Activated naive CD4-positive, alpha-beta T cell (primary cell): ENCODE results near the gene ADGRB3.
"Not testable (repeated sequence)": the region's sequence is repeated elsewhere in the genome, so short reads cannot be mapped to it uniquely, and the experiment has no call there.

Source experiments
- DNase-seq, 4 experiments: peaks; one replicate each; lab custom pipeline; 2025; lab: John Stamatoyannopoulos, UW

The ADGRB3 gene

GRCh38 chr6:69263297-69263696 lies 628.2 kb downstream of the ADGRB3 start:
- no peak for DNase-seq

- DNase-seq, result no peak
Measured at GRCh38 chr6:69265090-69265489, 630.0 kb downstream of the ADGRB3 start.

GRCh38 chr6:69265706-69266105 lies 630.6 kb downstream of the ADGRB3 start:
- DNase-seq, result no peak

GRCh38 chr6:69276204-69276603 lies 641.1 kb downstream of the ADGRB3 start:
- no peak for DNase-seq

- DNase-seq, result no peak
Measured at GRCh38 chr6:69279805-69280204, 644.7 kb downstream of the ADGRB3 start.

GRCh38 chr6:69280858-69281257 lies 645.8 kb downstream of the ADGRB3 start:
- no peak for DNase-seq

- DNase-seq, result no peak
Measured at GRCh38 chr6:69284176-69284730, 649.2 kb downstream of the ADGRB3 start.

GRCh38 chr6:69285054-69285453 lies 650.0 kb downstream of the ADGRB3 start:
- no peak for DNase-seq

- no peak for DNase-seq
Measured at GRCh38 chr6:69286331-69286730, 651.2 kb downstream of the ADGRB3 start.

- DNase-seq, result not testable (repeated sequence)
Measured at GRCh38 chr6:69288198-69288597, 653.1 kb downstream of the ADGRB3 start.

- no peak for DNase-seq
Measured at GRCh38 chr6:69289689-69290495, 654.8 kb downstream of the ADGRB3 start.

- DNase-seq, result no peak
Measured at GRCh38 chr6:69293471-69293870, 658.4 kb downstream of the ADGRB3 start.

- DNase-seq, result no peak
Measured at GRCh38 chr6:69294407-69294806, 659.3 kb downstream of the ADGRB3 start.

- no peak for DNase-seq
Measured at GRCh38 chr6:69294862-69295261, 659.8 kb downstream of the ADGRB3 start.

- DNase-seq, result no peak
Measured at GRCh38 chr6:69303382-69303781, 668.3 kb downstream of the ADGRB3 start.

GRCh38 chr6:69305456-69305855 lies 670.4 kb downstream of the ADGRB3 start:
- DNase-seq, result no peak

- DNase-seq, result no peak
Measured at GRCh38 chr6:69308584-69308983, 673.5 kb downstream of the ADGRB3 start.

- no peak for DNase-seq
Measured at GRCh38 chr6:69311888-69312287, 676.8 kb downstream of the ADGRB3 start.

- no peak for DNase-seq
Measured at GRCh38 chr6:69314001-69314400, 678.9 kb downstream of the ADGRB3 start.

GRCh38 chr6:69314531-69314930 lies 679.4 kb downstream of the ADGRB3 start:
- DNase-seq, result no peak

- no peak for DNase-seq
Measured at GRCh38 chr6:69331886-69332285, 696.8 kb downstream of the ADGRB3 start.

GRCh38 chr6:69337311-69337710 lies 702.2 kb downstream of the ADGRB3 start:
- DNase-seq, result no peak

- DNase-seq, result no peak
Measured at GRCh38 chr6:69338431-69339162, 703.5 kb downstream of the ADGRB3 start.
